Mesodermal cell (in vitro differentiated cells): ENCODE data around the gene CPAMD8.
"Not testable (repeated sequence)": the region's sequence is repeated elsewhere in the genome, so short reads cannot be mapped to it uniquely, and the experiment has no call there.

ENCODE experiments used
- H3K27ac ChIP-seq: 2 replicates; pipeline ENCODE4 v1.7.0; 2013; ENCODE audit warnings: mild to moderate bottlenecking, low read depth, low read length, moderate library complexity; ENCODE audit not compliant: severe bottlenecking
- H3K36me3 ChIP-seq: 2 replicates; pipeline ENCODE4 v1.7.1; 2013; ENCODE audit warnings: mild to moderate bottlenecking, low read length, moderate library complexity; ENCODE audit not compliant: control insufficient read depth, insufficient read depth
- H3K4me1 ChIP-seq: one replicate; pipeline ENCODE4 v1.7.1; 2013; ENCODE audit warnings: mild to moderate bottlenecking, low read length; ENCODE audit not compliant: insufficient read depth, control insufficient read depth, poor library complexity, severe bottlenecking
- H3K4me3 ChIP-seq: 2 replicates; pipeline ENCODE4 v1.7.0; 2013; ENCODE audit warnings: low read length, control low read depth, mild to moderate bottlenecking; ENCODE audit not compliant: insufficient read depth, poor library complexity, severe bottlenecking; ENCODE audit errors: extremely low read depth
- H3K9me3 ChIP-seq: 2 replicates; pipeline ENCODE4 v1.7.1; 2013; ENCODE audit warnings: mild to moderate bottlenecking, low read length, moderate library complexity; ENCODE audit not compliant: control insufficient read depth
- WGBS, 2 experiments: methylation state at CpG; one replicate each; pipeline ENCODE4 v1.1.5; 2013; ENCODE audit warnings: missing lambda C conversion rate in 2 of 2; ENCODE audit not compliant: insufficient coverage in 2 of 2; 5-methylcytosine and 5-hydroxymethylcytosine counted together

CPAMD8 gene

GRCh38 chr19:16970821-16971220 lies 55.8 kb downstream of the CPAMD8 start:
- Histone ChIP-seq H3K36me3 (peaks cover 9% of the 10 kb centered on the region), H3K9me3 (no peaks in the 10 kb centered on the region), H3K4me1 (no peaks in the 10 kb centered on the region), H3K4me3 (no peak overlapping the region), H3K27ac (no peak overlapping the region)
- 80 to 96% methylated on average over 4 to 8 of the region's 8 CpGs for WGBS, 2 experiments

GRCh38 chr19:16969135-16969534 lies 57.5 kb downstream of the CPAMD8 start:
- Histone ChIP-seq H3K36me3 (peaks cover 9% of the 10 kb centered on the region), H3K9me3 (no peaks in the 10 kb centered on the region), H3K4me3 (no peak overlapping the region), H3K27ac (no peak overlapping the region), H3K4me1 (no peaks in the 10 kb centered on the region)
- WGBS, 2 experiments: 100% methylated on average over 1 of the region's 1 CpG; no CpG with 5 or more reads in 1 of the 2 experiments

GRCh38 chr19:16960996-16961822 lies 65.4 kb downstream of the CPAMD8 start:
- WGBS, 2 experiments: 66 to 73% methylated on average over 12 to 18 of the region's 20 CpGs
- H3K27ac ChIP-seq: peak overlapping the region; percentile 59
- H3K36me3 ChIP-seq, H3K4me3 ChIP-seq, H3K4me1 ChIP-seq, H3K9me3 ChIP-seq: not testable (repeated sequence)

GRCh38 chr19:16958277-16958676 lies 68.3 kb downstream of the CPAMD8 start:
- H3K36me3 ChIP-seq, H3K9me3 ChIP-seq, H3K4me1 ChIP-seq, H3K4me3 ChIP-seq, H3K27ac ChIP-seq: not testable (repeated sequence)

- H3K27ac ChIP-seq: no peak overlapping the region
- no peaks in the 10 kb centered on the region for H3K36me3 ChIP-seq
- H3K4me3 ChIP-seq: no peak overlapping the region
- WGBS, 2 experiments: 83 to 90% methylated on average over 1 to 3 of the region's 4 CpGs
- H3K4me1 ChIP-seq: peaks cover 9% of the 10 kb centered on the region
- no peaks in the 10 kb centered on the region for H3K9me3 ChIP-seq
Observed at GRCh38 chr19:16957855-16958254, 68.8 kb downstream of the CPAMD8 start.

GRCh38 chr19:16957151-16957701 lies 69.4 kb downstream of the CPAMD8 start:
- H3K9me3 ChIP-seq: no peaks in the 10 kb centered on the region
- peaks cover 9% of the 10 kb centered on the region for H3K4me1 ChIP-seq
- no peaks in the 10 kb centered on the region for H3K36me3 ChIP-seq
- H3K4me3 ChIP-seq: no peak overlapping the region
- WGBS, 2 experiments: 83 to 87% methylated on average over 9 of the region's 9 CpGs
- H3K27ac ChIP-seq: no peak overlapping the region

- Histone ChIP-seq H3K4me3 (no peak overlapping the region), H3K36me3 (no peaks in the 10 kb centered on the region), H3K9me3 (no peaks in the 10 kb centered on the region), H3K27ac (no peak overlapping the region), H3K4me1 (peaks cover 8% of the 10 kb centered on the region)
- WGBS, 2 experiments: 100% methylated on average over 1 to 3 of the region's 4 CpGs
Observed at GRCh38 chr19:16955161-16955560, 71.4 kb downstream of the CPAMD8 start.

- Histone ChIP-seq H3K36me3 (no peaks in the 10 kb centered on the region), H3K4me1 (peaks cover 5% of the 10 kb centered on the region), H3K27ac (no peak overlapping the region), H3K4me3 (no peak overlapping the region), H3K9me3 (no peaks in the 10 kb centered on the region)
- 90 to 93% methylated on average over 9 of the region's 9 CpGs for WGBS, 2 experiments
Observed at GRCh38 chr19:16952046-16952445, 74.6 kb downstream of the CPAMD8 start.

- 63 to 88% methylated on average over 5 of the region's 6 CpGs for WGBS, 2 experiments
Observed at GRCh38 chr19:16951529-16951928, 75.1 kb downstream of the CPAMD8 start.

GRCh38 chr19:16949496-16950023 lies 77.0 kb downstream of the CPAMD8 start:
- Histone ChIP-seq H3K36me3 (no peaks in the 10 kb centered on the region), H3K4me1 (peaks cover 4% of the 10 kb centered on the region), H3K4me3 (no peak overlapping the region), H3K27ac (no peak overlapping the region), H3K9me3 (no peaks in the 10 kb centered on the region)
- 95% methylated on average over 8 of the region's 8 CpGs for WGBS, 2 experiments

More at GRCh38 chr19:16951529-16951928, 75.1 kb downstream of the CPAMD8 start:
- Histone ChIP-seq H3K4me3 (no peak overlapping the region), H3K36me3 (no peaks in the 10 kb centered on the region), H3K4me1 (peaks cover 4% of the 10 kb centered on the region), H3K9me3 (no peaks in the 10 kb centered on the region), H3K27ac (no peak overlapping the region)
